ENCODE data around the gene ZNF341. TPM values are rescaled to one million over a fixed set of nuclear protein-coding genes. Genes with fewer than 3 reads are reported as not detected.
A peak's percentile ranks its signal among the peaks of the same experiment; 100 is the strongest.

ZNF341 gene
- total and polyA plus RNA-seq, 2 donors (not counting 1 experiment from before 2014, with no cell fraction given), result 9.1 to 10.9 TPM

DNA sequence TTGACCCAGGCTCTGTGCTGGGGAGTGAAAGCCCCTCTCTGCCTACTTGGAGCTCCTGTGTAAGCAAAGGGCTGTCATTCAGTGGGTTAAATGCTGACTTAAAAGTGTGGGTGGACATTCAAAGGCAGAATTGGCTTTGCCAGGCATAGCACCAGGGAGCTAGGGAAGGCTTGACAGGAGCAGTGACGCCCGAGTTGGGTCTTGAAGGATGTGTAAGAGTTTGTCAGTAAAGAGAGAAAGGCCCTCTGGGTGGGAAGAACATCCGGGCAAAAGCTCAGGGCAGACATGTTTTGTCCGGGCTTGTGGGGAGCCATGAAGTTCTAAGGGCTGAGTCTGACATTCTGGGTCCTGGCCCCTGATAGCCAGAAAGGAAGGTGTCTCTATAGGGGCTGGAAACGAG lies 51.5 kb downstream of the ZNF341 start:
- Histone ChIP-seq H2AFZ (ENCODE audit: insufficient read depth, low read depth, low read length, poor library complexity, severe bottlenecking) (no peak overlapping the region), H3K36me3 (replicated peaks in 1 of 2; ENCODE audit: control extremely low read depth in 1 of 2, control insufficient read depth in 1 of 2, extremely low read depth in 1 of 2, insufficient read depth in 2 of 2, low read length in 1 of 2) (peaks cover 0 to 5% of the 10 kb centered on the region in 2 experiments), H3K9ac (ENCODE audit: low read length) (no peak overlapping the region), H3K4me1 (ENCODE audit: control insufficient read depth in 2 of 2, insufficient read depth in 2 of 2, low read length in 2 of 2) (peaks cover 82 to 94% of the 10 kb centered on the region in 2 donors), H3K79me2 (ENCODE audit: control insufficient read depth, insufficient read depth, low read length) (no peaks in the 10 kb centered on the region), H3K27me3 (replicated peaks in 1 of 4; ENCODE audit: control extremely low read depth in 1 of 4, control insufficient read depth in 3 of 4, insufficient read depth in 4 of 4, low read length in 3 of 4) (no peaks in the 10 kb centered on the region), H3K4me3 (ENCODE audit: control extremely low read depth in 1 of 5, extremely low read depth in 1 of 5, insufficient read depth in 1 of 5, low read depth in 2 of 5, low read length in 4 of 5) (no peak overlapping the region), H3K27ac (ENCODE audit: low read length in 2 of 2) (peak overlapping the region in 1 of 2 donors; percentile 39), H3K9me3 (ENCODE audit: control extremely low read depth in 1 of 3, control insufficient read depth in 2 of 3, insufficient read depth in 1 of 3, low read length in 2 of 3) (peaks cover 0 to 21% (median 0%) of the 10 kb centered on the region in 3 donors), H3K4me2 (replicated peaks; ENCODE audit: low read depth, low read length, poor library complexity, severe bottlenecking) (peak overlapping the region; percentile 25), H4K20me1 (ENCODE audit: control insufficient read depth, insufficient read depth, low read length, poor library complexity, severe bottlenecking) (no peaks in the 10 kb centered on the region)
- Mint-ChIP-seq H3K4me3 (no peak overlapping the region), H3K27ac (peak overlapping the region; percentile 78), H3K27me3 (no peaks in the 10 kb centered on the region), H3K4me1 (peaks cover 78% of the 10 kb centered on the region), H3K9me3 (ENCODE audit: insufficient read depth) (no peaks in the 10 kb centered on the region)
- intact Hi-C loops (cut with micrococcal nuclease), result no loop called here
- 84% methylated on average over 5 of the region's 5 CpGs for WGBS (ENCODE audit: insufficient coverage)
- no peak for TF ChIP-seq EZH2 (IDR thresholded peaks at IDR 0.05; ENCODE audit: borderline replicate concordance, insufficient read depth, low read depth, low read length, poor library complexity, severe bottlenecking)
- TF ChIP-seq, protein P1, sequence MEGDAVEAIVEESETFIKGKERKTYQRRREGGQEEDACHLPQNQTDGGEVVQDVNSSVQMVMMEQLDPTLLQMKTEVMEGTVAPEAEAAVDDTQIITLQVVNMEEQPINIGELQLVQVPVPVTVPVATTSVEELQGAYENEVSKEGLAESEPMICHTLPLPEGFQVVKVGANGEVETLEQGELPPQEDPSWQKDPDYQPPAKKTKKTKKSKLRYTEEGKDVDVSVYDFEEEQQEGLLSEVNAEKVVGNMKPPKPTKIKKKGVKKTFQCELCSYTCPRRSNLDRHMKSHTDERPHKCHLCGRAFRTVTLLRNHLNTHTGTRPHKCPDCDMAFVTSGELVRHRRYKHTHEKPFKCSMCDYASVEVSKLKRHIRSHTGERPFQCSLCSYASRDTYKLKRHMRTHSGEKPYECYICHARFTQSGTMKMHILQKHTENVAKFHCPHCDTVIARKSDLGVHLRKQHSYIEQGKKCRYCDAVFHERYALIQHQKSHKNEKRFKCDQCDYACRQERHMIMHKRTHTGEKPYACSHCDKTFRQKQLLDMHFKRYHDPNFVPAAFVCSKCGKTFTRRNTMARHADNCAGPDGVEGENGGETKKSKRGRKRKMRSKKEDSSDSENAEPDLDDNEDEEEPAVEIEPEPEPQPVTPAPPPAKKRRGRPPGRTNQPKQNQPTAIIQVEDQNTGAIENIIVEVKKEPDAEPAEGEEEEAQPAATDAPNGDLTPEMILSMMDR (IDR thresholded peaks at IDR 0.05), result no peak
- ChIA-PET POLR2A (interaction anchor here (0.6 to 1.1 kb wide), 3 partner anchors 58 to 210 kb away, joined by 3 to 4 read pairs (median 4); no protein-coding TSS in a partner anchor), CTCF (interaction anchor here (2.8 kb wide), 1 partner anchor 9 kb away, joined by 11 read pairs; no protein-coding TSS in a partner anchor)
- ATAC-seq (ENCODE audit: low read depth) (no peak), DNase-seq (no peak)

DNA sequence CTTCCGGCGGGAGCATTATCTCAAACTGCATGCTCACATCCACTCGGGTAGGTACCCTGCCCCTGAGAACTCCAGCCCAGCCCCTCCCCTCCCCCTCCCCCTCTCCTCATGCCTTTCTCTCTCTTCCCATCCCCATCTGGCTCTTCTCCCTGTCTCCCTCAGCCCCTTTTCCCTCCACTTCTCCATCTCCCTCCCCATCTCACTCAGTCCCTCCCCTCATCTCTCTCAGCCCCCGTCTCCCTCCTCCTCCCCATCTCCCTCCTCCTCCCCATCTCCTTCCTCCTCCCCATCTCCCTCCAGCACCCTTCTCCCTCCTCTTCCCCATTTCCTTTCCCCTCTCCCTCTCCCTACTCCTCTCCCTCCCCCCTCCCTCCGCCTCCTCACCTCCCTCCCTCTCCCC lies 52.0 kb downstream of the ZNF341 start:
- ChIA-PET CTCF (interaction anchor here (2.8 kb wide), 1 partner anchor 8 kb away, joined by 11 read pairs; no protein-coding TSS in a partner anchor), POLR2A (interaction anchor here (1.1 kb wide), 1 partner anchor 209 kb away, joined by 4 read pairs; no protein-coding TSS in a partner anchor)
- Histone ChIP-seq H3K9ac (ENCODE audit: low read length) (no peak overlapping the region), H3K27me3 (replicated peaks in 1 of 4; ENCODE audit: control extremely low read depth in 1 of 4, control insufficient read depth in 3 of 4, insufficient read depth in 4 of 4, low read length in 3 of 4) (no peaks in the 10 kb centered on the region), H3K4me1 (ENCODE audit: control insufficient read depth in 2 of 2, insufficient read depth in 2 of 2, low read length in 2 of 2) (peaks cover 78 to 88% of the 10 kb centered on the region in 2 donors), H3K4me3 (ENCODE audit: control extremely low read depth in 1 of 5, extremely low read depth in 1 of 5, insufficient read depth in 1 of 5, low read depth in 2 of 5, low read length in 4 of 5) (no peak overlapping the region), H3K27ac (ENCODE audit: low read length in 2 of 2) (no peak overlapping the region), H3K9me3 (ENCODE audit: control extremely low read depth in 1 of 3, control insufficient read depth in 2 of 3, insufficient read depth in 1 of 3, low read length in 2 of 3) (peaks cover 0 to 18% (median 0%) of the 10 kb centered on the region in 3 donors), H3K4me2 (replicated peaks; ENCODE audit: low read depth, low read length, poor library complexity, severe bottlenecking) (peak overlapping the region; percentile 25), H3K79me2 (ENCODE audit: control insufficient read depth, insufficient read depth, low read length) (no peaks in the 10 kb centered on the region), H2AFZ (ENCODE audit: insufficient read depth, low read depth, low read length, poor library complexity, severe bottlenecking) (no peak overlapping the region), H3K36me3 (replicated peaks in 1 of 2; ENCODE audit: control extremely low read depth in 1 of 2, control insufficient read depth in 1 of 2, extremely low read depth in 1 of 2, insufficient read depth in 2 of 2, low read length in 1 of 2) (peaks cover 0 to 5% of the 10 kb centered on the region in 2 experiments), H4K20me1 (ENCODE audit: control insufficient read depth, insufficient read depth, low read length, poor library complexity, severe bottlenecking) (no peaks in the 10 kb centered on the region)
- Mint-ChIP-seq H3K27ac (peak overlapping the region; percentile 78), H3K4me3 (no peak overlapping the region), H3K4me1 (peaks cover 75% of the 10 kb centered on the region), H3K27me3 (no peaks in the 10 kb centered on the region), H3K9me3 (ENCODE audit: insufficient read depth) (no peaks in the 10 kb centered on the region)
- ATAC-seq (ENCODE audit: low read depth) (no peak), DNase-seq (no peak)
- WGBS (ENCODE audit: insufficient coverage), result 67% methylated on average over 3 of the region's 5 CpGs
- intact Hi-C loops (cut with micrococcal nuclease), result no loop called here
- TF ChIP-seq, protein P1 (IDR thresholded peaks at IDR 0.05), result no peak
- no peak for TF ChIP-seq EZH2 (IDR thresholded peaks at IDR 0.05; ENCODE audit: borderline replicate concordance, insufficient read depth, low read depth, low read length, poor library complexity, severe bottlenecking)
